Stimulated activated CD4-positive, alpha-beta T cell treated with anti-CD3 and anti-CD28 coated beads, Interleukin-1b, Interleukin-23, amount 100 ng/mL, for 4 hours (primary cell): ENCODE results near the gene PACRG.
"Not testable (repeated sequence)": the region's sequence is repeated elsewhere in the genome, so short reads cannot be mapped to it uniquely, and the experiment has no call there.

Source experiments
- DNase-seq, 2 donors: peaks; one replicate each; pipeline ENCODE4 v3.0.0-alpha.2; 2020; ENCODE audit warnings: low read depth in 2 of 2

Gene PACRG

GRCh38 chr6:163313566-163313965 is 585.8 kb downstream of the PACRG start:
- DNase-seq, result no peak

GRCh38 chr6:163313981-163314380 is 586.2 kb downstream of the PACRG start:
- DNase-seq, result no peak

- no peak for DNase-seq
Observed at GRCh38 chr6:163314791-163315470, 587.2 kb downstream of the PACRG start.

GRCh38 chr6:163316866-163317495 is 589.2 kb downstream of the PACRG start:
- DNase-seq, result not testable (repeated sequence)

GRCh38 chr6:163318071-163318786 is 590.5 kb downstream of the PACRG start:
- no peak for DNase-seq

GRCh38 chr6:163319609-163320366 is 592.0 kb downstream of the PACRG start:
- no peak for DNase-seq

GRCh38 chr6:163320402-163320801 is 592.6 kb downstream of the PACRG start:
- no peak for DNase-seq

GRCh38 chr6:163320804-163321203 is 593.0 kb downstream of the PACRG start:
- DNase-seq, result no peak

GRCh38 chr6:163321717-163322116 is 593.9 kb downstream of the PACRG start:
- DNase-seq, result no peak

GRCh38 chr6:163323274-163323673 is 595.5 kb downstream of the PACRG start:
- no peak for DNase-seq

GRCh38 chr6:163323705-163324104 is 595.9 kb downstream of the PACRG start:
- DNase-seq, result no peak

- DNase-seq, result no peak
Observed at GRCh38 chr6:163324326-163324687, 596.5 kb downstream of the PACRG start.

- no peak for DNase-seq
Observed at GRCh38 chr6:163324688-163325389, 597.1 kb downstream of the PACRG start.

GRCh38 chr6:163325390-163325784 is 597.6 kb downstream of the PACRG start:
- DNase-seq, result no peak

GRCh38 chr6:163327165-163327880 is 599.5 kb downstream of the PACRG start:
- no peak for DNase-seq

GRCh38 chr6:163327921-163328320 is 600.1 kb downstream of the PACRG start:
- no peak for DNase-seq

- no peak for DNase-seq
Observed at GRCh38 chr6:163328411-163328810, 600.6 kb downstream of the PACRG start.

GRCh38 chr6:163329991-163330390 is 602.2 kb downstream of the PACRG start:
- no peak for DNase-seq

GRCh38 chr6:163331245-163331644 is 603.5 kb downstream of the PACRG start:
- DNase-seq, result no peak

GRCh38 chr6:163332575-163332974 is 604.8 kb downstream of the PACRG start:
- DNase-seq, result no peak

- no peak for DNase-seq
Observed at GRCh38 chr6:163333038-163333437, 605.3 kb downstream of the PACRG start.
